MM.1S (cell line): Measurements from ENCODE around the gene PER1.

Experiments used
- EZH2 ChIP-seq: fragments of 300-600 bp; sonication (generic); optimal IDR thresholded peaks from 2 replicates; pipeline ENCODE3; 2017; ENCODE audit warnings: low read depth, mild to moderate bottlenecking, antibody characterized with exemption, low read length, mixed read lengths
- EZH2phosphoT487 ChIP-seq: fragments of 300-600 bp; sonication (generic); IDR thresholded peaks from 2 replicates; pipeline ENCODE4 v1.6.1; 2018; ENCODE audit warnings: antibody characterized with exemption, low read length
- TF ChIP-seq, protein P1 (sequence below): fragments of 300-600 bp; sonication (generic); IDR thresholded peaks from 2 replicates; pipeline ENCODE4 v1.5.1; 2016; ENCODE audit warnings: antibody characterized with exemption, low read length, mixed read lengths

DNA sequence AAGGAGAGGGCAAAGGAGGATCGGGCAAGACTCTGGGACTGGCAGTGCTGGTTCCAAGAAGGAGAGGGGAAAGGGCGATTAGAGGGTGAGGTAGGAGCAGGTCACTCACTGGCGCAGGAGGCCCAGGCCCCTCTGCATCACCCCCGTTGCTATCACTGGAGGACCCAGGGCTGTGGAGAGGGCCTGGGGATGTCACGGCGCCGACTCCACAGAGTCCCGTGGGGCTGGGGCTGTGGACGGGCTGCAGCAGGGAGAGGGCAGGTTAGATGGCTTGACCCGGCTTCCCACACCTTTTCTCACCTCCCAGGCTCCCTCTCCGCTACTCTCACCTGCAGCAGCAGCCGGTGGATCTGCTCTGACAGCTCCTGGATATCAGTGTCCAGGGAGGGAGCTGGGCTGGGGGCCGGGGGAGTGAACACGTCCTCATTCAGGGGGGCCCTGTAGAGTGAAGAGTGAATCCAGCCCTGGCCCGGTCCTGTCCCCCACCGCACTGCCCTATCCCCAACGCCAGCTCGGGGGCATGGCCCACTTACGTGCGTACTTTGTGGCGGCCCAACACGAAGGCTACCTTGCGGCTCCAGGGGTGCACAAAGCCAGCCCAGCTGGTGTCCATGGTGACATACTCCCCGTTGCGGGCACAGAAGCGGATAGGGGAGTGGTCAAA, 4.9 kb downstream of the PER1 start:
- TF ChIP-seq, protein P1, sequence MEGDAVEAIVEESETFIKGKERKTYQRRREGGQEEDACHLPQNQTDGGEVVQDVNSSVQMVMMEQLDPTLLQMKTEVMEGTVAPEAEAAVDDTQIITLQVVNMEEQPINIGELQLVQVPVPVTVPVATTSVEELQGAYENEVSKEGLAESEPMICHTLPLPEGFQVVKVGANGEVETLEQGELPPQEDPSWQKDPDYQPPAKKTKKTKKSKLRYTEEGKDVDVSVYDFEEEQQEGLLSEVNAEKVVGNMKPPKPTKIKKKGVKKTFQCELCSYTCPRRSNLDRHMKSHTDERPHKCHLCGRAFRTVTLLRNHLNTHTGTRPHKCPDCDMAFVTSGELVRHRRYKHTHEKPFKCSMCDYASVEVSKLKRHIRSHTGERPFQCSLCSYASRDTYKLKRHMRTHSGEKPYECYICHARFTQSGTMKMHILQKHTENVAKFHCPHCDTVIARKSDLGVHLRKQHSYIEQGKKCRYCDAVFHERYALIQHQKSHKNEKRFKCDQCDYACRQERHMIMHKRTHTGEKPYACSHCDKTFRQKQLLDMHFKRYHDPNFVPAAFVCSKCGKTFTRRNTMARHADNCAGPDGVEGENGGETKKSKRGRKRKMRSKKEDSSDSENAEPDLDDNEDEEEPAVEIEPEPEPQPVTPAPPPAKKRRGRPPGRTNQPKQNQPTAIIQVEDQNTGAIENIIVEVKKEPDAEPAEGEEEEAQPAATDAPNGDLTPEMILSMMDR: no peak
- no peak for TF ChIP-seq EZH2
- TF ChIP-seq EZH2phosphoT487: no peak
